DMS 273 (cell line): ENCODE results near the gene MYO10.
"Not testable (repeated sequence)": the region's sequence is repeated elsewhere in the genome, so short reads cannot be mapped to it uniquely, and the experiment has no call there.

Source experiments
- DNase-seq: peaks from one replicate; lab custom pipeline; 2025; ENCODE audit not compliant: unreplicated experiment; lab: John Stamatoyannopoulos, UW

Gene MYO10

GRCh38 chr5:16679190-16679589 lies 256.9 kb downstream of the MYO10 start:
- DNase-seq, result no peak

GRCh38 chr5:16675806-16676205 lies 260.3 kb downstream of the MYO10 start:
- DNase-seq, result no peak

- no peak for DNase-seq
Measured at GRCh38 chr5:16674750-16675149, 261.3 kb downstream of the MYO10 start.

GRCh38 chr5:16673241-16674201 lies 262.6 kb downstream of the MYO10 start:
- DNase-seq, result peak; percentile 7

- DNase-seq, result no peak
Measured at GRCh38 chr5:16671208-16671607, 264.9 kb downstream of the MYO10 start.

GRCh38 chr5:16669776-16670175 lies 266.3 kb downstream of the MYO10 start:
- no peak for DNase-seq

GRCh38 chr5:16668631-16669030 lies 267.5 kb downstream of the MYO10 start:
- no peak for DNase-seq

- DNase-seq, result no peak
Measured at GRCh38 chr5:16668194-16668593, 267.9 kb downstream of the MYO10 start.

- DNase-seq, result peak; percentile 66
Measured at GRCh38 chr5:16666883-16667398, 269.1 kb downstream of the MYO10 start.

- no peak for DNase-seq
Measured at GRCh38 chr5:16666130-16666882, 269.8 kb downstream of the MYO10 start.

GRCh38 chr5:16665601-16666000 lies 270.5 kb downstream of the MYO10 start:
- DNase-seq, result no peak

GRCh38 chr5:16664368-16664767 lies 271.7 kb downstream of the MYO10 start:
- DNase-seq, result no peak

- DNase-seq, result no peak
Measured at GRCh38 chr5:16663840-16664239, 272.2 kb downstream of the MYO10 start.

- DNase-seq, result no peak
Measured at GRCh38 chr5:16661713-16662112, 274.4 kb downstream of the MYO10 start.

- DNase-seq, result no peak
Measured at GRCh38 chr5:16660982-16661381, 275.1 kb downstream of the MYO10 start.

- DNase-seq, result no peak
Measured at GRCh38 chr5:16659536-16659935, 276.6 kb downstream of the MYO10 start.

GRCh38 chr5:16656561-16657191 lies 279.4 kb downstream of the MYO10 start:
- DNase-seq, result no peak

GRCh38 chr5:16654647-16655334 lies 281.3 kb downstream of the MYO10 start:
- no peak for DNase-seq

GRCh38 chr5:16648739-16649138 lies 287.3 kb downstream of the MYO10 start:
- not testable (repeated sequence) for DNase-seq

- no peak for DNase-seq
Measured at GRCh38 chr5:16644301-16644889, 291.7 kb downstream of the MYO10 start.
